ENCODE measurements around the gene EZR. TPM values are rescaled to one million over a fixed set of nuclear protein-coding genes. Genes with fewer than 3 reads are reported as not detected.
A peak's percentile ranks its signal among the peaks of the same experiment; 100 is the strongest.

Gene EZR
- total and polyA plus RNA-seq, 9 of the 15 experiments (the other 6 are each of a cell fraction or from before 2014, with no cell fraction given), result 36.5 to 162 (median 104) TPM

GRCh38 chr6:158752613-158753012 lies 66.6 kb downstream of the EZR start:
- Histone ChIP-seq H3K36me3 (ENCODE audit: control insufficient read depth, insufficient read depth, low read length) (no peaks in the 10 kb centered on the region), H3K27me3 (ENCODE audit: control insufficient read depth in 2 of 2, insufficient read depth in 2 of 2, low read length in 2 of 2) (peaks cover 29 to 53% of the 10 kb centered on the region in 2 experiments), H2AFZ (ENCODE audit: low read depth, low read length) (no peak overlapping the region), H3K4me2 (ENCODE audit: insufficient read depth, low read length) (no peak overlapping the region), H3K9ac (ENCODE audit: insufficient read depth in 1 of 2, low read depth in 2 of 2, low read length in 2 of 2) (no peak overlapping the region), H3K79me2 (ENCODE audit: control insufficient read depth, insufficient read depth, low read length) (no peaks in the 10 kb centered on the region), H3K9me3 (replicated peaks; ENCODE audit: control insufficient read depth, insufficient read depth, low read depth, low read length) (no peaks in the 10 kb centered on the region), H3K4me1 (replicated peaks in 1 of 2; ENCODE audit: control insufficient read depth in 2 of 2, insufficient read depth in 2 of 2, low read length in 2 of 2) (peaks cover 0 to 8% of the 10 kb centered on the region in 2 experiments; a peak in 3 of 5 replicates), H3K4me3 (no peak overlapping the region), H3K9me1 (ENCODE audit: control insufficient read depth, insufficient read depth, low read length) (no peaks in the 10 kb centered on the region), H4K20me1 (replicated peaks; ENCODE audit: control insufficient read depth, insufficient read depth, low read length) (peaks cover 11% of the 10 kb centered on the region; the same call in 1 of the 2 replicates), H3K27ac (ENCODE audit: extremely low read depth, low read depth, low read length) (no peak overlapping the region)
- 2% methylated on average over 3 of the region's 3 CpGs for WGBS (ENCODE audit: insufficient coverage, low coverage, missing lambda C conversion rate)
- no TSS peak for BruUV-seq (replicated peaks)
- ChIA-PET POLR2A (interaction anchor here (1.0 kb wide), 1 partner anchor 43 kb away, joined by 3 read pairs; no protein-coding TSS in a partner anchor), CTCF (ENCODE audit: low intra/inter-chr PET ratio) (no interaction called here)
- intact Hi-C loops (cut with micrococcal nuclease) (no loop called here), in situ Hi-C loops (cut with MboI) (no loop called here)
- DNase-seq (ENCODE audit: extremely low read depth in 1 of 4, low spot score in 3 of 4) (no peak), ATAC-seq (no peak), FAIRE-seq (no peak)
- TF ChIP-seq ZNF282 (CRISPR knock-in tag; IDR thresholded peaks at IDR 0.05), result no peak
- 0 out of 2 replicates have a peak, but pooled peaks have one; percentile 16 for TF ChIP-seq NFIC (IDR thresholded peaks at IDR 0.05)

DNA sequence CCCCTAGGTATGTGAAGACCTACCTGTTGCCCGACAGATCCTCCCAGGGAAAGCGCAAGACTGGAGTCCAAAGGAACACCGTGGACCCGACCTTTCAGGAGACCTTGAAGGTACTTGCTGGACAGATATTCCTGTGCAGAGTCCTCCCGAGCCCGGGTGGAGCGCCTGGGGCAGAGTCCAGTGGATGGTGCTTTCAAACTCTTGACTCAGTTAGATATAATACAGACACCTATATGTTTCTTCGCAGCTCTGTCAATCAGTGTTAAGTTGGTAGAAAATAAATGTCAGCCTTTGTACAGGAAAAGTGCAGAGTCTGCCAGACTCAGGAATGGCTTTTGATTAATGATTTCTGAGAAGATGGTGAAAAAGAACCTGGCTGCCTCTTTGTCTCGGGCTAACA lies 67.2 kb downstream of the EZR start:
- H3K27ac ChIP-seq (ENCODE audit: extremely low read depth, low read depth, low read length), result no peak overlapping the region
- H3K4me1 ChIP-seq (replicated peaks in 1 of 2; ENCODE audit: control insufficient read depth in 2 of 2, insufficient read depth in 2 of 2, low read length in 2 of 2), result peaks cover 0 to 2% of the 10 kb centered on the region in 2 experiments; a peak in 3 of 5 replicates
- FAIRE-seq (no peak), ATAC-seq (no peak), DNase-seq (ENCODE audit: extremely low read depth in 1 of 4, low spot score in 3 of 4) (no peak)
- no peaks in the 10 kb centered on the region for H3K79me2 ChIP-seq (ENCODE audit: control insufficient read depth, insufficient read depth, low read length)
- peaks cover 29 to 53% of the 10 kb centered on the region in 2 experiments for H3K27me3 ChIP-seq (ENCODE audit: control insufficient read depth in 2 of 2, insufficient read depth in 2 of 2, low read length in 2 of 2)
- TF ChIP-seq MEIS2 (IDR thresholded peaks at IDR 0.05; ENCODE audit: partially characterized antibody) (peak; percentile 5), PATZ1 (CRISPR knock-in tag; IDR thresholded peaks at IDR 0.05; ENCODE audit: borderline replicate concordance) (no peak)
- ChIA-PET CTCF (ENCODE audit: low intra/inter-chr PET ratio) (no interaction called here), POLR2A (no interaction called here)
- no peaks in the 10 kb centered on the region for H3K9me1 ChIP-seq (ENCODE audit: control insufficient read depth, insufficient read depth, low read length)
- intact Hi-C loops (cut with micrococcal nuclease) (no loop called here), in situ Hi-C loops (cut with MboI) (no loop called here)
- no peaks in the 10 kb centered on the region for H3K36me3 ChIP-seq (ENCODE audit: control insufficient read depth, insufficient read depth, low read length)
- H3K9me3 ChIP-seq (replicated peaks; ENCODE audit: control insufficient read depth, insufficient read depth, low read depth, low read length), result no peaks in the 10 kb centered on the region
- no peak overlapping the region for H2AFZ ChIP-seq (ENCODE audit: low read depth, low read length)
- no peak overlapping the region for H3K9ac ChIP-seq (ENCODE audit: insufficient read depth in 1 of 2, low read depth in 2 of 2, low read length in 2 of 2)
- H3K4me3 ChIP-seq, result no peak overlapping the region
- BruUV-seq (replicated peaks), result no TSS peak
- H4K20me1 ChIP-seq (replicated peaks; ENCODE audit: control insufficient read depth, insufficient read depth, low read length), result peaks cover 7% of the 10 kb centered on the region; the same call in 1 of the 2 replicates
- WGBS (ENCODE audit: insufficient coverage, low coverage, missing lambda C conversion rate), result 2% methylated on average over 9 of the region's 9 CpGs
- no peak overlapping the region for H3K4me2 ChIP-seq (ENCODE audit: insufficient read depth, low read length)
